Stomach smooth muscle (tissue), 2 donors: ENCODE data around the gene MXD1.

Experiments used
- H3K27ac ChIP-seq: one replicate; pipeline ENCODE4 v1.7.0; 2013; ENCODE audit warnings: mild to moderate bottlenecking, low read length, inconsistent platforms
- H3K27me3 ChIP-seq, 2 donors: one replicate each; pipeline ENCODE4 v1.7.0; 2013; ENCODE audit warnings: low read length in 2 of 2; ENCODE audit not compliant: insufficient read depth in 2 of 2, control insufficient read depth in 1 of 2
- H3K36me3 ChIP-seq, 2 donors: one replicate each; pipeline ENCODE4 v1.7.0; 2013; ENCODE audit warnings: low read length in 2 of 2; ENCODE audit not compliant: control insufficient read depth in 2 of 2, insufficient read depth in 2 of 2
- H3K4me1 ChIP-seq: one replicate; pipeline ENCODE4 v1.7.0; 2013; ENCODE audit warnings: low read length; ENCODE audit not compliant: control insufficient read depth, insufficient read depth
- H3K4me3 ChIP-seq, 2 donors: one replicate each; pipeline ENCODE4 v1.7.0; 2013; ENCODE audit warnings: low read length in 2 of 2
- H3K9ac ChIP-seq, 2 donors: one replicate each; pipeline ENCODE4 v1.7.0; 2013; ENCODE audit warnings: low read length in 2 of 2, mild to moderate bottlenecking in 1 of 2
- H3K9me3 ChIP-seq, 2 donors: one replicate each; pipeline ENCODE4 v1.7.0; 2013; ENCODE audit warnings: low read length in 2 of 2; ENCODE audit not compliant: control insufficient read depth in 2 of 2
- donor health status: healthy.
- donor health status: Pancreatic carcinoma.

The MXD1 gene

GRCh38 chr2:69954084-69954483 is 39.2 kb downstream of the MXD1 start:
- Histone ChIP-seq H3K27me3 (no peaks in the 10 kb centered on the region), H3K36me3 (no peaks in the 10 kb centered on the region), H3K27ac (no peak overlapping the region), H3K4me3 (no peak overlapping the region), H3K9ac (no peak overlapping the region), H3K4me1 (no peaks in the 10 kb centered on the region), H3K9me3 (no peaks in the 10 kb centered on the region)

GRCh38 chr2:69955029-69955428 is 40.1 kb downstream of the MXD1 start:
- H3K4me1 ChIP-seq = no peaks in the 10 kb centered on the region
- H3K36me3 ChIP-seq = no peaks in the 10 kb centered on the region
- H3K4me3 ChIP-seq = no peak overlapping the region
- no peak overlapping the region for H3K27ac ChIP-seq
- H3K9ac ChIP-seq = no peak overlapping the region
- no peaks in the 10 kb centered on the region for H3K9me3 ChIP-seq
- H3K27me3 ChIP-seq = no peaks in the 10 kb centered on the region

- no peak overlapping the region for H3K4me3 ChIP-seq
- no peaks in the 10 kb centered on the region for H3K4me1 ChIP-seq
- no peaks in the 10 kb centered on the region for H3K27me3 ChIP-seq
- no peak overlapping the region for H3K27ac ChIP-seq
- no peaks in the 10 kb centered on the region for H3K36me3 ChIP-seq
- no peaks in the 10 kb centered on the region for H3K9me3 ChIP-seq
- H3K9ac ChIP-seq = no peak overlapping the region
Observed at GRCh38 chr2:69956475-69956979, 41.6 kb downstream of the MXD1 start.

- Histone ChIP-seq H3K27me3 (no peaks in the 10 kb centered on the region), H3K9ac (no peak overlapping the region), H3K36me3 (no peaks in the 10 kb centered on the region), H3K4me1 (no peaks in the 10 kb centered on the region), H3K9me3 (no peaks in the 10 kb centered on the region), H3K4me3 (no peak overlapping the region), H3K27ac (no peak overlapping the region)
Observed at GRCh38 chr2:69957965-69958364, 43.1 kb downstream of the MXD1 start.

- Histone ChIP-seq H3K4me1 (no peaks in the 10 kb centered on the region), H3K9ac (no peak overlapping the region), H3K9me3 (no peaks in the 10 kb centered on the region), H3K4me3 (no peak overlapping the region), H3K36me3 (no peaks in the 10 kb centered on the region), H3K27me3 (no peaks in the 10 kb centered on the region), H3K27ac (no peak overlapping the region)
Observed at GRCh38 chr2:69958480-69958879, 43.6 kb downstream of the MXD1 start.

GRCh38 chr2:69959425-69959824 is 44.5 kb downstream of the MXD1 start:
- Histone ChIP-seq H3K27me3 (no peaks in the 10 kb centered on the region), H3K9ac (no peak overlapping the region), H3K9me3 (no peaks in the 10 kb centered on the region), H3K4me3 (no peak overlapping the region), H3K27ac (no peak overlapping the region), H3K4me1 (no peaks in the 10 kb centered on the region), H3K36me3 (no peaks in the 10 kb centered on the region)

GRCh38 chr2:69960821-69961220 is 45.9 kb downstream of the MXD1 start:
- Histone ChIP-seq H3K9me3 (no peaks in the 10 kb centered on the region), H3K4me1 (no peaks in the 10 kb centered on the region), H3K4me3 (no peak overlapping the region), H3K9ac (no peak overlapping the region), H3K27me3 (no peaks in the 10 kb centered on the region), H3K27ac (no peak overlapping the region), H3K36me3 (no peaks in the 10 kb centered on the region)

GRCh38 chr2:69961496-69961895 is 46.6 kb downstream of the MXD1 start, which contains the start of gene ASPRV1:
ASPRV1 (minus strand) TSS chr2:69961631; CDS start chr2:69961436, 195 bp downstream.
- H3K36me3 ChIP-seq = no peaks in the 10 kb centered on the region
- H3K4me3 ChIP-seq = no peak within 1 kb of the TSS
- H3K4me1 ChIP-seq = no peaks in the 10 kb centered on the region
- H3K27ac ChIP-seq = no peak within 1 kb of the TSS
- no peaks in the 10 kb centered on the region for H3K9me3 ChIP-seq
- H3K27me3 ChIP-seq = no peaks in the 10 kb centered on the region
- H3K9ac ChIP-seq = no peak within 1 kb of the TSS

- H3K9me3 ChIP-seq = no peaks in the 10 kb centered on the region
- H3K27ac ChIP-seq = no peak overlapping the region
- H3K27me3 ChIP-seq = no peaks in the 10 kb centered on the region
- no peaks in the 10 kb centered on the region for H3K4me1 ChIP-seq
- no peak overlapping the region for H3K4me3 ChIP-seq
- no peak overlapping the region for H3K9ac ChIP-seq
- no peaks in the 10 kb centered on the region for H3K36me3 ChIP-seq
Observed at GRCh38 chr2:69962986-69963730, 48.2 kb downstream of the MXD1 start.

- H3K36me3 ChIP-seq = no peaks in the 10 kb centered on the region
- H3K4me1 ChIP-seq = no peaks in the 10 kb centered on the region
- no peak overlapping the region for H3K27ac ChIP-seq
- H3K27me3 ChIP-seq = no peaks in the 10 kb centered on the region
- no peaks in the 10 kb centered on the region for H3K9me3 ChIP-seq
- H3K9ac ChIP-seq = no peak overlapping the region
- H3K4me3 ChIP-seq = no peak overlapping the region
Observed at GRCh38 chr2:69964353-69964841, 49.5 kb downstream of the MXD1 start.

GRCh38 chr2:69965756-69966445 is 51.0 kb downstream of the MXD1 start:
- H3K36me3 ChIP-seq = no peaks in the 10 kb centered on the region
- no peak overlapping the region for H3K4me3 ChIP-seq
- H3K9me3 ChIP-seq = no peaks in the 10 kb centered on the region
- no peak overlapping the region for H3K27ac ChIP-seq
- no peaks in the 10 kb centered on the region for H3K27me3 ChIP-seq
- no peak overlapping the region for H3K9ac ChIP-seq
- H3K4me1 ChIP-seq = no peaks in the 10 kb centered on the region
